ENCODE results near the gene ARL6IP6.

Gene ARL6IP6

GRCh38 chr2:152686321-152686720 is 32.1 kb upstream of the ARL6IP6 start:
- Histone ChIP-seq H3K79me2 (ENCODE audit: insufficient read depth, low read length) (peaks cover 22% of the 10 kb centered on the region), H3K27me3 (ENCODE audit: insufficient read depth, low read length) (no peaks in the 10 kb centered on the region)
- no peak for TF ChIP-seq CTCF (IDR thresholded peaks at IDR 0.05; ENCODE audit: low read length)
- no peak for TF ChIP-seq EZH2 (IDR thresholded peaks at IDR 0.05; ENCODE audit: borderline replicate concordance, low read length)

GRCh38 chr2:152693033-152693432 is 25.4 kb upstream of the ARL6IP6 start:
- Histone ChIP-seq H3K79me2 (ENCODE audit: insufficient read depth, low read length) (peaks cover 39% of the 10 kb centered on the region), H2AFZ (ENCODE audit: low read length) (no peak overlapping the region), H3K36me3 (ENCODE audit: insufficient read depth, low read length) (peaks cover 51% of the 10 kb centered on the region), H3K27ac (ENCODE audit: low read depth, low read length, poor library complexity, severe bottlenecking) (no peak overlapping the region), H3K9ac (ENCODE audit: low read length) (no peak overlapping the region), H3K4me2 (ENCODE audit: low read length) (no peak overlapping the region), H3K9me2 (ENCODE audit: low read depth, low read length) (no peaks in the 10 kb centered on the region), H3K4me3 (ENCODE audit: low read depth, low read length, poor library complexity, severe bottlenecking) (no peak overlapping the region), H3K9me3 (ENCODE audit: low read length) (no peaks in the 10 kb centered on the region), H4K20me1 (ENCODE audit: insufficient read depth, low read length) (peaks cover 3% of the 10 kb centered on the region; the same call in 1 of the 2 replicates), H3K4me1 (ENCODE audit: insufficient read depth, low read length, severe bottlenecking) (no peaks in the 10 kb centered on the region), H3K27me3 (ENCODE audit: insufficient read depth, low read length) (no peaks in the 10 kb centered on the region), H3F3A (ENCODE audit: insufficient read depth, low read length) (no peaks in the 10 kb centered on the region)
- TF ChIP-seq EZH2 (IDR thresholded peaks at IDR 0.05; ENCODE audit: borderline replicate concordance, low read length) (no peak), CTCF (IDR thresholded peaks at IDR 0.05; ENCODE audit: low read length) (no peak)

More at GRCh38 chr2:152686321-152686720, 32.1 kb upstream of the ARL6IP6 start:
- no peak overlapping the region for H2AFZ ChIP-seq (ENCODE audit: low read length)
- no peaks in the 10 kb centered on the region for H4K20me1 ChIP-seq (ENCODE audit: insufficient read depth, low read length)
- no peaks in the 10 kb centered on the region for H3K9me3 ChIP-seq (ENCODE audit: low read length)
- no peaks in the 10 kb centered on the region for H3K4me1 ChIP-seq (ENCODE audit: insufficient read depth, low read length, severe bottlenecking)
- H3K4me2 ChIP-seq (ENCODE audit: low read length) = no peak overlapping the region
- no peak overlapping the region for H3K9ac ChIP-seq (ENCODE audit: low read length)
- no peaks in the 10 kb centered on the region for H3K9me2 ChIP-seq (ENCODE audit: low read depth, low read length)
- no peak overlapping the region for H3K4me3 ChIP-seq (ENCODE audit: low read depth, low read length, poor library complexity, severe bottlenecking)
- peaks cover 67% of the 10 kb centered on the region for H3K36me3 ChIP-seq (ENCODE audit: insufficient read depth, low read length)
- H3K27ac ChIP-seq (ENCODE audit: low read depth, low read length, poor library complexity, severe bottlenecking) = no peak overlapping the region
- H3F3A ChIP-seq (ENCODE audit: insufficient read depth, low read length) = no peaks in the 10 kb centered on the region

GRCh38 chr2:152694161-152694661 is 24.2 kb upstream of the ARL6IP6 start:
- H3K9me3 ChIP-seq (ENCODE audit: low read length) = no peaks in the 10 kb centered on the region
- no peaks in the 10 kb centered on the region for H3K27me3 ChIP-seq (ENCODE audit: insufficient read depth, low read length)
- H3K9me2 ChIP-seq (ENCODE audit: low read depth, low read length) = no peaks in the 10 kb centered on the region
- peaks cover 51% of the 10 kb centered on the region for H3K79me2 ChIP-seq (ENCODE audit: insufficient read depth, low read length)
- TF ChIP-seq EZH2 (IDR thresholded peaks at IDR 0.05; ENCODE audit: borderline replicate concordance, low read length) = no peak
- H3K9ac ChIP-seq (ENCODE audit: low read length) = no peak overlapping the region
- no peak overlapping the region for H2AFZ ChIP-seq (ENCODE audit: low read length)
- H3K4me2 ChIP-seq (ENCODE audit: low read length) = no peak overlapping the region
- H3K27ac ChIP-seq (ENCODE audit: low read depth, low read length, poor library complexity, severe bottlenecking) = no peak overlapping the region
- H3K36me3 ChIP-seq (ENCODE audit: insufficient read depth, low read length) = peaks cover 48% of the 10 kb centered on the region
- no peaks in the 10 kb centered on the region for H3F3A ChIP-seq (ENCODE audit: insufficient read depth, low read length)
- peaks cover 3% of the 10 kb centered on the region; the same call in 1 of the 2 replicates for H4K20me1 ChIP-seq (ENCODE audit: insufficient read depth, low read length)
- no peaks in the 10 kb centered on the region for H3K4me1 ChIP-seq (ENCODE audit: insufficient read depth, low read length, severe bottlenecking)
- no peak overlapping the region for H3K4me3 ChIP-seq (ENCODE audit: low read depth, low read length, poor library complexity, severe bottlenecking)

- Histone ChIP-seq H4K20me1 (ENCODE audit: insufficient read depth, low read length) (peaks cover 3% of the 10 kb centered on the region; the same call in 1 of the 2 replicates), H3K4me3 (ENCODE audit: low read depth, low read length, poor library complexity, severe bottlenecking) (no peak overlapping the region), H3K27me3 (ENCODE audit: insufficient read depth, low read length) (no peaks in the 10 kb centered on the region), H3K9ac (ENCODE audit: low read length) (no peak overlapping the region), H3K4me1 (ENCODE audit: insufficient read depth, low read length, severe bottlenecking) (no peaks in the 10 kb centered on the region), H3K36me3 (ENCODE audit: insufficient read depth, low read length) (peaks cover 60% of the 10 kb centered on the region), H3K9me3 (ENCODE audit: low read length) (no peaks in the 10 kb centered on the region), H3K27ac (ENCODE audit: low read depth, low read length, poor library complexity, severe bottlenecking) (no peak overlapping the region), H3F3A (ENCODE audit: insufficient read depth, low read length) (no peaks in the 10 kb centered on the region), H2AFZ (ENCODE audit: low read length) (no peak overlapping the region), H3K4me2 (ENCODE audit: low read length) (no peak overlapping the region), H3K79me2 (ENCODE audit: insufficient read depth, low read length) (peaks cover 67% of the 10 kb centered on the region), H3K9me2 (ENCODE audit: low read depth, low read length) (no peaks in the 10 kb centered on the region)
- TF ChIP-seq CTCF (IDR thresholded peaks at IDR 0.05; ENCODE audit: low read length) (no peak), EZH2 (IDR thresholded peaks at IDR 0.05; ENCODE audit: borderline replicate concordance, low read length) (no peak)
Observed at GRCh38 chr2:152695763-152696162, 22.7 kb upstream of the ARL6IP6 start.

All from OCI-LY1 (cell line).